Brain pericyte (primary cell): ENCODE data around the gene IL18RAP.

ENCODE experiments used
- DNase-seq: peaks from one replicate; pipeline ENCODE4 v3.0.0-alpha.2; 2012; ENCODE audit warnings: low read depth, low spot score

IL18RAP gene

DNA sequence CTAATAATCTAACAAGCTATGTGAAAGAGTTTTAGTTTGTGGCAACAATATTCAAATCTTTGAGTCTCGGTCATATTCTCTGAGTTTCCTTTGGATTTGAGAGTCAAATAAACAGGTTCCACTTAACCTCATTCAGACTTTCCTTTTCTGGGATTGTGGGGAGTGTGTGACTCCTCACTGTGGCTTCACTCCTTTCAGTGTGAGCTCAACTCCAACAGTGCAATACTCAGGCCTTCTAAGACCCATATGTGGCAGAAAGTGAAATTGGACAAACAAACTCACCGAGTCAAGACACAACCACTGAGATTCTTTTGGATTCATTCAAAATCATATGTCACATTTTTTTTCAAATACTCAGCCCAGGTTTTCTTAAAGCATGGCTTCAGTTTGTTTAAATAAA lies 75.5 kb downstream of the IL18RAP start:
- no peak for DNase-seq

- DNase-seq, result no peak
These were observed 76.6 kb downstream of the IL18RAP start for GRCh38 chr2:102499558-102499957.
